Neural progenitor cell (in vitro differentiated cells): ENCODE measurements around the gene CARMIL1. TPM values are rescaled to one million over a fixed set of nuclear protein-coding genes. Genes with fewer than 3 reads are reported as not detected.

Experiments used
- DNase-seq: peaks from one replicate; pipeline ENCODE4 v3.0.0-alpha.2; 2016; ENCODE audit warnings: low spot score
- H2AFZ ChIP-seq: fragments of 200-600 bp; sonication (generic); replicated peaks from 2 replicates; pipeline ENCODE4 v1.6.1; 2016; ENCODE audit warnings: antibody characterized with exemption
- H3F3A ChIP-seq: fragments of 200-600 bp; sonication (generic); 2 replicates; pipeline ENCODE4 v1.6.1; 2016; ENCODE audit warnings: antibody characterized with exemption, low read depth
- H3K27ac ChIP-seq: fragments of 200-600 bp; sonication (generic); 2 replicates; pipeline ENCODE4 v1.5.1; 2016; ENCODE audit warnings: mild to moderate bottlenecking
- H3K27me3 ChIP-seq: fragments of 200-600 bp; sonication (generic); 2 replicates; pipeline ENCODE4 v1.6.1; 2016; ENCODE audit warnings: mild to moderate bottlenecking, moderate library complexity
- H3K36me3 ChIP-seq: fragments of 200-600 bp; sonication (generic); 2 replicates; pipeline ENCODE4 v1.5.1; 2016
- H3K4me1 ChIP-seq: fragments of 200-600 bp; sonication (generic); 2 replicates; pipeline ENCODE4 v1.6.1; 2016; ENCODE audit warnings: mixed run types
- H3K4me2 ChIP-seq: fragments of 200-600 bp; sonication (generic); 2 replicates; pipeline ENCODE4 v1.6.1; 2016
- H3K4me3 ChIP-seq: fragments of 200-600 bp; sonication (generic); 2 replicates; pipeline ENCODE4 v1.5.1; 2016
- H3K79me2 ChIP-seq: fragments of 200-600 bp; sonication (generic); 2 replicates; pipeline ENCODE4 v1.6.1; 2016; ENCODE audit warnings: low read depth
- H3K9ac ChIP-seq: fragments of 200-600 bp; sonication (generic); 2 replicates; pipeline ENCODE4 v1.6.1; 2016
- H3K9me3 ChIP-seq: fragments of 200-600 bp; sonication (generic); 2 replicates; pipeline ENCODE4 v1.5.1; 2016; ENCODE audit warnings: low read depth
- H4K20me1 ChIP-seq: fragments of 200-600 bp; sonication (generic); 2 replicates; pipeline ENCODE4 v1.6.1; 2016; ENCODE audit warnings: low read depth
- H3K27ac Mint-ChIP-seq: 3 replicates; pipeline ENCODE4 v1.8.0; 2021; ENCODE audit warnings: mixed read lengths
- H3K27me3 Mint-ChIP-seq: 2 replicates; pipeline ENCODE4 v1.8.0; 2022; ENCODE audit warnings: low read depth, mild to moderate bottlenecking, inconsistent platforms, moderate library complexity, mixed read lengths; ENCODE audit not compliant: insufficient read depth
- H3K36me3 Mint-ChIP-seq: 3 replicates; pipeline ENCODE4 v1.8.0; 2021; ENCODE audit warnings: mixed read lengths
- H3K4me1 Mint-ChIP-seq: 3 replicates; pipeline ENCODE4 v1.8.0; 2021; ENCODE audit warnings: mixed read lengths
- H3K4me3 Mint-ChIP-seq: 3 replicates; pipeline ENCODE4 v1.8.0; 2021; ENCODE audit warnings: mild to moderate bottlenecking, moderate library complexity, mixed read lengths
- H3K9me3 Mint-ChIP-seq: 3 replicates; pipeline ENCODE4 v1.8.0; 2020; ENCODE audit warnings: mixed read lengths
- EZH2 ChIP-seq: fragments of 200-600 bp; sonication (generic); IDR thresholded peaks from 2 replicates; pipeline ENCODE4 v1.6.1; 2017; ENCODE audit warnings: antibody characterized with exemption, mild to moderate bottlenecking, moderate library complexity
- EZH2phosphoT487 ChIP-seq: fragments of 200-600 bp; sonication (generic); IDR thresholded peaks from 2 replicates; pipeline ENCODE4 v1.6.1; 2017; ENCODE audit warnings: antibody characterized with exemption
- total RNA-seq: library from RNA; depleted of rRNA; stranded (reverse); fragments of >200 nt; gene quantifications from 2 replicates; pipeline ENCODE4 v1.2.3, GENCODE V29; 2015; ENCODE audit warnings: low replicate concordance
- TF ChIP-seq, protein P1 (sequence below): fragments of 200-600 bp; sonication (generic); IDR thresholded peaks from 2 replicates; pipeline ENCODE4 v1.5.1; 2017; ENCODE audit warnings: antibody characterized with exemption, mild to moderate bottlenecking

Gene CARMIL1
- total RNA-seq, 1 donor from 2014 or later, result 13.3 TPM

DNA sequence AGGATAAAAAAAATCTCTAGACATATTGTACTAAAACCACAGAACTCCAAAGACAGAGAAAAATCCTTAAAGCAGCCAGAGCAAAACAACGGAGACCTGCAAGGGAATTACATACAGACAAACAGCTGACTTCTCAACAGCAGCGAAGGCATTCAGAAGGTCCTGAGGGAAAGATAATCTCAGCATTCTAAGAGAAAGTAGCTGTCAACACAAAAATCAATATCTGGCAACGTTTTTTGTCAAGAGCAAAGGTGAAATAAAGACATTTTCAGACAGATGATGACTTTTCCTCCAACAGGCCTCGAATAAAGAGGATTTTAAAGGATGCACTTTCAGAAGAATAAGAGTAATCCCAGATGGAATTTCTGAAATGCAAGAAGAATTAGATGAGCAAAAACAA, 366.7 kb downstream of the CARMIL1 start:
- Histone ChIP-seq H2AFZ (no peak overlapping the region), H3F3A (no peaks in the 10 kb centered on the region), H3K27ac (no peak overlapping the region), H3K27me3 (peaks cover 96% of the 10 kb centered on the region), H3K36me3 (no peaks in the 10 kb centered on the region), H4K20me1 (no peaks in the 10 kb centered on the region), H3K4me1 (peaks cover 11% of the 10 kb centered on the region), H3K4me2 (no peak overlapping the region), H3K9me3 (no peaks in the 10 kb centered on the region), H3K4me3 (no peak overlapping the region), H3K79me2 (no peaks in the 10 kb centered on the region), H3K9ac (no peak overlapping the region)
- TF ChIP-seq EZH2 (no peak), EZH2phosphoT487 (no peak)
- TF ChIP-seq, protein P1, sequence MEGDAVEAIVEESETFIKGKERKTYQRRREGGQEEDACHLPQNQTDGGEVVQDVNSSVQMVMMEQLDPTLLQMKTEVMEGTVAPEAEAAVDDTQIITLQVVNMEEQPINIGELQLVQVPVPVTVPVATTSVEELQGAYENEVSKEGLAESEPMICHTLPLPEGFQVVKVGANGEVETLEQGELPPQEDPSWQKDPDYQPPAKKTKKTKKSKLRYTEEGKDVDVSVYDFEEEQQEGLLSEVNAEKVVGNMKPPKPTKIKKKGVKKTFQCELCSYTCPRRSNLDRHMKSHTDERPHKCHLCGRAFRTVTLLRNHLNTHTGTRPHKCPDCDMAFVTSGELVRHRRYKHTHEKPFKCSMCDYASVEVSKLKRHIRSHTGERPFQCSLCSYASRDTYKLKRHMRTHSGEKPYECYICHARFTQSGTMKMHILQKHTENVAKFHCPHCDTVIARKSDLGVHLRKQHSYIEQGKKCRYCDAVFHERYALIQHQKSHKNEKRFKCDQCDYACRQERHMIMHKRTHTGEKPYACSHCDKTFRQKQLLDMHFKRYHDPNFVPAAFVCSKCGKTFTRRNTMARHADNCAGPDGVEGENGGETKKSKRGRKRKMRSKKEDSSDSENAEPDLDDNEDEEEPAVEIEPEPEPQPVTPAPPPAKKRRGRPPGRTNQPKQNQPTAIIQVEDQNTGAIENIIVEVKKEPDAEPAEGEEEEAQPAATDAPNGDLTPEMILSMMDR, result no peak
- no peaks in the 10 kb centered on the region for H3K9me3 Mint-ChIP-seq
- DNase-seq, result no peak
- peaks cover 5% of the 10 kb centered on the region for H3K4me1 Mint-ChIP-seq
- no peak overlapping the region for H3K27ac Mint-ChIP-seq
- no peak overlapping the region for H3K4me3 Mint-ChIP-seq
- peaks cover 1% of the 10 kb centered on the region for H3K27me3 Mint-ChIP-seq
- H3K36me3 Mint-ChIP-seq, result no peaks in the 10 kb centered on the region

DNA sequence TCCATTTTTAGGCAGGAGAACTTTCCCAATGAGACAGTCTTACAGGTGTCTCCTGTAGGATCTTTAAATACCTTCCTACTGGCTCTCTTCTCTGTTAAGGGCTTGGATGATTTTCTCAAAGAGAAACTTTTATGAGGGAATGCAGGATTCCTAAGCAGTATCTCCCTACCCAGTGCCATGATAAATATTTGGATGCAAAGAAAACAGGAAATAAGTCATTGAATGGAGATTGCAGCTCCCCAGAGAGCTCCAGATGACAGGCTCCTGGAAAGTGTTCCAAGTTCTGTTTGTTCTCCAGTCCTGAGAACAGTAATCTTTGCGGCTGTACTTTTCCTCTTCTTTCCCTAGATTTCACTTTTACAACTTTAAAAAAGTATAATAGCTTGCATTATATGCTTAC, 370.4 kb downstream of the CARMIL1 start:
- H3K79me2 ChIP-seq, result no peaks in the 10 kb centered on the region
- Mint-ChIP-seq H3K27ac (no peak overlapping the region), H3K4me1 (peaks cover 6% of the 10 kb centered on the region), H3K4me3 (no peak overlapping the region), H3K36me3 (no peaks in the 10 kb centered on the region), H3K27me3 (peaks cover 16% of the 10 kb centered on the region), H3K9me3 (no peaks in the 10 kb centered on the region)
- H2AFZ ChIP-seq, result no peak overlapping the region
- peaks cover 13% of the 10 kb centered on the region for H3K4me1 ChIP-seq
- no peak overlapping the region for H3K27ac ChIP-seq
- no peak overlapping the region for H3K4me2 ChIP-seq
- H3K9me3 ChIP-seq, result no peaks in the 10 kb centered on the region
- no peak for TF ChIP-seq EZH2
- no peak for TF ChIP-seq EZH2phosphoT487
- TF ChIP-seq, protein P1, result no peak
- no peak overlapping the region for H3K9ac ChIP-seq
- peaks cover 14% of the 10 kb centered on the region for H4K20me1 ChIP-seq
- H3K36me3 ChIP-seq, result no peaks in the 10 kb centered on the region
- H3K27me3 ChIP-seq, result peaks cover 98% of the 10 kb centered on the region
- H3F3A ChIP-seq, result peaks cover 17% of the 10 kb centered on the region
- no peak overlapping the region for H3K4me3 ChIP-seq
- no peak for DNase-seq

DNA sequence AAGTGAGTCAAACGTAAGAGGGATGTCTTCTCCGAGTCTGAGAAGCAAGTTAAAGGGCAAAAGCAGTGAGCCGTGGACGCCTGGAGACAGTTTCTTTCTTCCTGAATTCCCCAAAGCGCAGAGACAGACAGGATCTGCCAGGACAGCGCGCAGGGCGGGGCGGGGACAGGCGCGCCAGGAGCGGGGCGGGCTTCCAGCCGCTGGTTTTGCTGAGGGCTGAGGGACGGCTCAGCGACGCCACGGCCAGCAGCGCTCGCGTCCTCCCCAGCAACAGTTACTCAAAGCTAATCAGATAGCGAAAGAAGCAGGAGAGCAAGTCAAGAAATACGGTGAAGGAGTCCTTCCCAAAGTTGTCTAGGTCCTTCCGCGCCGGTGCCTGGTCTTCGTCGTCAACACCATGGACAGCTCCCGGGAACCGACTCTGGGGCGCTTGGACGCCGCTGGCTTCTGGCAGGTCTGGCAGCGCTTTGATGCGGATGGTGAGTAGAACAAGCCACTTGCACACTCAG, 372.9 kb downstream of the CARMIL1 start, which contains the start of gene SCGN:
TSS of gene SCGN (plus strand) at position 209 of the 509 bp plus-strand sequence. CDS start at position 398, 189 bp downstream.
- Histone ChIP-seq H3K4me2 (peak within 1 kb of the TSS; percentile 88), H3K36me3 (no peaks in the 10 kb centered on the region), H3K27me3 (peaks cover 94% of the 10 kb centered on the region), H3K27ac (no peak within 1 kb of the TSS), H2AFZ (peak within 1 kb of the TSS; percentile 53), H3K4me1 (peaks cover 8% of the 10 kb centered on the region), H3K9me3 (no peaks in the 10 kb centered on the region), H4K20me1 (peaks cover 14% of the 10 kb centered on the region), H3K9ac (no peak within 1 kb of the TSS), H3K79me2 (no peaks in the 10 kb centered on the region), H3K4me3 (peak within 1 kb of the TSS; percentile 42), H3F3A (peaks cover 17% of the 10 kb centered on the region)
- Mint-ChIP-seq H3K4me3 (peak within 1 kb of the TSS; percentile 83), H3K9me3 (no peaks in the 10 kb centered on the region), H3K4me1 (peaks cover 6% of the 10 kb centered on the region), H3K36me3 (no peaks in the 10 kb centered on the region), H3K27ac (no peak within 1 kb of the TSS), H3K27me3 (peaks cover 21% of the 10 kb centered on the region)
- DNase-seq, result peak; percentile 88
- TF ChIP-seq EZH2, result peak; percentile 59
- TF ChIP-seq EZH2phosphoT487, result no peak

DNA sequence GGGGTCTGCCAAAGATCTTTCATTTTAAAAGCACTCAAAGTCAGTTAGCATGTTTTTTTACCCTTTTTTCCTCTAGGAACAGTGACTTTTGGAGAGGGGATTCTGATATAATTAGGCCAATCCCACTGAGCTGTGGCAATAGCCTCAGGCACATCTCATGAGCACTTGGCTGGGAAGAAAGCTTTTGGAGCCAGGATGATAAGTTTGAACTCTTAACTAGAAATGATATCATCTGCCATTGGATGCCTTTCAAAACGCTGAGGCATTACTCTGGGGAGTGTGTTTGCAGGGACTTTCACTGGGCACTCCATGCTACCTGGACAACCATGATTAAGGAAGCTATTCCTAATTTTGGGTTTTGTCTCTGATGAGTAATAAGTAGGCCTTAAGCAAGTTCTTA, 376.5 kb downstream of the CARMIL1 start:
- Histone ChIP-seq H3K79me2 (no peaks in the 10 kb centered on the region), H2AFZ (no peak overlapping the region), H3F3A (peaks cover 17% of the 10 kb centered on the region), H3K27ac (no peak overlapping the region), H3K4me3 (no peak overlapping the region), H4K20me1 (peaks cover 14% of the 10 kb centered on the region), H3K4me2 (no peak overlapping the region), H3K36me3 (no peaks in the 10 kb centered on the region), H3K4me1 (peaks cover 8% of the 10 kb centered on the region), H3K9me3 (no peaks in the 10 kb centered on the region), H3K27me3 (peaks cover 69% of the 10 kb centered on the region), H3K9ac (no peak overlapping the region)
- TF ChIP-seq, protein P1, result no peak
- TF ChIP-seq EZH2, result no peak
- no peak for TF ChIP-seq EZH2phosphoT487
- no peak overlapping the region for H3K4me3 Mint-ChIP-seq
- H3K27ac Mint-ChIP-seq, result no peak overlapping the region
- peaks cover 24% of the 10 kb centered on the region for H3K27me3 Mint-ChIP-seq
- no peak for DNase-seq
- H3K36me3 Mint-ChIP-seq, result no peaks in the 10 kb centered on the region
- no peaks in the 10 kb centered on the region for H3K9me3 Mint-ChIP-seq
- H3K4me1 Mint-ChIP-seq, result peaks cover 10% of the 10 kb centered on the region
